Measurements from ENCODE around the gene ZNF80.

- TF ChIP-seq POLR2A (IDR thresholded peaks at IDR 0.05) (no peak), EP300 (IDR thresholded peaks at IDR 0.05) (no peak), POLR2AphosphoS5 (IDR thresholded peaks at IDR 0.05) (no peak)
- TF ChIP-seq, protein P1, sequence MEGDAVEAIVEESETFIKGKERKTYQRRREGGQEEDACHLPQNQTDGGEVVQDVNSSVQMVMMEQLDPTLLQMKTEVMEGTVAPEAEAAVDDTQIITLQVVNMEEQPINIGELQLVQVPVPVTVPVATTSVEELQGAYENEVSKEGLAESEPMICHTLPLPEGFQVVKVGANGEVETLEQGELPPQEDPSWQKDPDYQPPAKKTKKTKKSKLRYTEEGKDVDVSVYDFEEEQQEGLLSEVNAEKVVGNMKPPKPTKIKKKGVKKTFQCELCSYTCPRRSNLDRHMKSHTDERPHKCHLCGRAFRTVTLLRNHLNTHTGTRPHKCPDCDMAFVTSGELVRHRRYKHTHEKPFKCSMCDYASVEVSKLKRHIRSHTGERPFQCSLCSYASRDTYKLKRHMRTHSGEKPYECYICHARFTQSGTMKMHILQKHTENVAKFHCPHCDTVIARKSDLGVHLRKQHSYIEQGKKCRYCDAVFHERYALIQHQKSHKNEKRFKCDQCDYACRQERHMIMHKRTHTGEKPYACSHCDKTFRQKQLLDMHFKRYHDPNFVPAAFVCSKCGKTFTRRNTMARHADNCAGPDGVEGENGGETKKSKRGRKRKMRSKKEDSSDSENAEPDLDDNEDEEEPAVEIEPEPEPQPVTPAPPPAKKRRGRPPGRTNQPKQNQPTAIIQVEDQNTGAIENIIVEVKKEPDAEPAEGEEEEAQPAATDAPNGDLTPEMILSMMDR (IDR thresholded peaks at IDR 0.05) = no peak
Observed at GRCh38 chr3:114223143-114223542, 14.2 kb downstream of the ZNF80 start.

All from suprapubic skin (tissue), 4 donors.